Fibroblast of villous mesenchyme (primary cell): ENCODE results near the gene NMBR. TPM values are rescaled to one million over a fixed set of nuclear protein-coding genes. Genes with fewer than 3 reads are reported as not detected.
"Not testable (repeated sequence)": the region's sequence is repeated elsewhere in the genome, so short reads cannot be mapped to it uniquely, and the experiment has no call there.

Experiments
- DNase-seq: peaks from one replicate; pipeline ENCODE4 v3.0.0-alpha.2; 2010; ENCODE audit warnings: low read depth
- H3K4me3 ChIP-seq: 2 replicates; pipeline ENCODE4 v1.5.1; 2011; ENCODE audit warnings: low read depth, mild to moderate bottlenecking, low read length
- CTCF ChIP-seq: IDR thresholded peaks from 2 replicates; pipeline ENCODE4 v1.5.1; 2012; ENCODE audit warnings: low read depth, mild to moderate bottlenecking, low read length; ENCODE audit not compliant: insufficient read depth
- total RNA-seq: library from RNA; depleted of rRNA; stranded (reverse); fragments of >200 nt; gene quantifications from 2 replicates; pipeline ENCODE4 v1.2.3, GENCODE V29; 2012

NMBR gene
- not detected in 2 replicates for total RNA-seq

DNA sequence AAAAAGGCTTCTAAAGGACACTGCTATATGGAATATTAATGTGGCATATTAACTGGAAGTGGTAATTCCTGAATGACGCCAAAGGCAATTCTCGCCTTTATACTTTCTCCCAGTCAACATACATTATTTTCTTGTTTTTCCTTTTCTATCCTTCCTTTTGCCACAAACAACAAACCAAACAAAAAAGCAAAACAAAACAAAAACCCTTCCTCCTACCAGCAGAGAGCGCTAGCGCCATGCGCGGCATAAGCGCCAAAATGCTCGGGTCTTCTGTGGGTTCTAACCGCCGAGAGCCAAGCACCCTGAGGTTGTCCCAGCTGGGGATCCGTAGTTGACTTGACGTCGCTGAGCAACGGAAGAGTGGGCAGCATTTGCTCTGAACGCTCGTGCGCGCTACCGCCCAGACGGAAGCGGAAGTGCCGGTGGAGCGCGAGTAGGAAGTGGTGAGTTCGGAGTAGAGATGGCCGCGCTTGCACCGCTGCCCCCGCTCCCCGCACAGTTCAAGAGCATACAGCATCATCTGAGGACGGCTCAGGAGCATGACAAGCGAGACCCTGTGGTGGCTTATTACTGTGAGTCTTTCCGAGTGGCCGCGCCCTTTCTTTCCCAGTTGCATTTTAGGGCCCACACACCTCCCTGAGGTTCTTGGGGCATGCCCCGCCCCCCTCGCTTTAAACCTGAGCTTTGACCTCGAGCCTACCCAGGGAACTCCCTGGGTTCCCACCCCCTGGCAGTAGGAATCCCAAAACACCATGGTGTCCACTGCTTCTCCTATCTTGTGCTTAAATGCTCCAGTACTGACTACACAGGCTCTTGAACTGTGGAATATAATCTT lies at the start of gene NMBR, which contains the start of gene VTA1:
Gene NMBR, minus strand, starts transcription at position 295 of the 835 bp plus-strand sequence. CDS start 58,464 bp downstream, outside the sequence.
Gene VTA1, plus strand, starts transcription at position 436 of the 835 bp plus-strand sequence. Its CDS starts 25 bp downstream, at position 461.
- peak within 1 kb of the TSS; percentile 74 for H3K4me3 ChIP-seq
- peak; percentile 83 for TF ChIP-seq CTCF
- peak; percentile 100 for DNase-seq

DNA sequence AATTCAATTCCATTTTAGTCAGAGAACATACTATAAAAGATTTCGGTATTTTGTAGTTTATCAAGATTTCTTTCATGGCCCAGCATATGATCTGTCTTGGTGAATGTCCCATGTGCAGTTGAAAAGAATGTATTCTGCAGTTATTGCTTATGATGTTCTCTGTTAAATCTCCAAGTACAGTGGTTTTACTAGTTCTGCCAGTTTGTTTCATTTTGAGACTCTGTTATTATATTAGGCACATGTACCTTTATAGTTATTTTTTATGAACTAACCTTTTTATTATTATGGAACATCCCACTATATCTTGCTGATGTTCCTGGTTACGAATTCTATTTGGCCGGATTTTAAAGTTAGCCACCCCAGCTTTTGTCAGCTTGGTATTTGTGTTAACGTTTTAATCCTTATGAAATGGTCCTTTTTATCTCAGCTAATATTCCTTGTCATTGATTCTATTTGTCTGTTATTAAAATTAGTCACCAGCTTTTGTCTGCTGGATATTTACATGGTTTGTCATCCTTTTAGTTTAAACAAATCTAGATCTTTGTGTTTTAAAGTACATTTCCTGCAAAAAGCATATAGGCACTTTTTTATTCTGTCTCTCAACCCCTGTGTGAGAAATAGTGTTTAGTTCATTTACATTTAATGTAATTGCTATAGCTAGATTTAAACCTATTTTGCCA lies 49.1 kb upstream of the NMBR start:
- DNase-seq: no peak

GRCh38 chr6:142193621-142194020 lies 46.7 kb upstream of the NMBR start:
- H3K4me3 ChIP-seq: no peak overlapping the region
- TF ChIP-seq CTCF: no peak

More for the DNA sequence above, 49.1 kb upstream of the NMBR start:
- TF ChIP-seq CTCF: no peak
- no peak overlapping the region for H3K4me3 ChIP-seq

GRCh38 chr6:142192343-142192742 lies 45.4 kb upstream of the NMBR start:
- DNase-seq: no peak
- no peak overlapping the region for H3K4me3 ChIP-seq
- no peak for TF ChIP-seq CTCF

More at GRCh38 chr6:142193621-142194020, 46.7 kb upstream of the NMBR start:
- no peak for DNase-seq

GRCh38 chr6:142189057-142189456 lies 42.1 kb upstream of the NMBR start:
- TF ChIP-seq CTCF: no peak
- no peak overlapping the region for H3K4me3 ChIP-seq
- no peak for DNase-seq

GRCh38 chr6:142188341-142188740 lies 41.4 kb upstream of the NMBR start:
- H3K4me3 ChIP-seq: not testable (repeated sequence)
- peak; percentile 31 for TF ChIP-seq CTCF

More at GRCh38 chr6:142188341-142188740, 41.4 kb upstream of the NMBR start:
- not testable (repeated sequence) for DNase-seq
